Rectal smooth muscle tissue (tissue), 1 donor: ENCODE measurements around the gene C2CD2.
A peak's percentile ranks its signal among the peaks of the same experiment; 100 is the strongest.
"Not testable (repeated sequence)": the region's sequence is repeated elsewhere in the genome, so short reads cannot be mapped to it uniquely, and the experiment has no call there.

Source experiments
- H3K27ac ChIP-seq: one replicate; pipeline ENCODE4 v1.7.0; 2013; ENCODE audit warnings: low read depth, low read length, inconsistent platforms
- H3K27me3 ChIP-seq: one replicate; pipeline ENCODE4 v1.7.0; 2013; ENCODE audit warnings: low read length; ENCODE audit not compliant: control insufficient read depth, insufficient read depth
- H3K36me3 ChIP-seq: one replicate; pipeline ENCODE4 v1.7.0; 2013; ENCODE audit warnings: low read length; ENCODE audit not compliant: control insufficient read depth, insufficient read depth
- H3K4me1 ChIP-seq: one replicate; pipeline ENCODE4 v1.7.0; 2013; ENCODE audit warnings: low read length; ENCODE audit not compliant: control insufficient read depth, insufficient read depth
- H3K4me3 ChIP-seq: one replicate; pipeline ENCODE4 v1.7.0; 2013; ENCODE audit warnings: low read length
- H3K9ac ChIP-seq: one replicate; pipeline ENCODE4 v1.7.0; 2013; ENCODE audit warnings: low read length

C2CD2 gene

DNA sequence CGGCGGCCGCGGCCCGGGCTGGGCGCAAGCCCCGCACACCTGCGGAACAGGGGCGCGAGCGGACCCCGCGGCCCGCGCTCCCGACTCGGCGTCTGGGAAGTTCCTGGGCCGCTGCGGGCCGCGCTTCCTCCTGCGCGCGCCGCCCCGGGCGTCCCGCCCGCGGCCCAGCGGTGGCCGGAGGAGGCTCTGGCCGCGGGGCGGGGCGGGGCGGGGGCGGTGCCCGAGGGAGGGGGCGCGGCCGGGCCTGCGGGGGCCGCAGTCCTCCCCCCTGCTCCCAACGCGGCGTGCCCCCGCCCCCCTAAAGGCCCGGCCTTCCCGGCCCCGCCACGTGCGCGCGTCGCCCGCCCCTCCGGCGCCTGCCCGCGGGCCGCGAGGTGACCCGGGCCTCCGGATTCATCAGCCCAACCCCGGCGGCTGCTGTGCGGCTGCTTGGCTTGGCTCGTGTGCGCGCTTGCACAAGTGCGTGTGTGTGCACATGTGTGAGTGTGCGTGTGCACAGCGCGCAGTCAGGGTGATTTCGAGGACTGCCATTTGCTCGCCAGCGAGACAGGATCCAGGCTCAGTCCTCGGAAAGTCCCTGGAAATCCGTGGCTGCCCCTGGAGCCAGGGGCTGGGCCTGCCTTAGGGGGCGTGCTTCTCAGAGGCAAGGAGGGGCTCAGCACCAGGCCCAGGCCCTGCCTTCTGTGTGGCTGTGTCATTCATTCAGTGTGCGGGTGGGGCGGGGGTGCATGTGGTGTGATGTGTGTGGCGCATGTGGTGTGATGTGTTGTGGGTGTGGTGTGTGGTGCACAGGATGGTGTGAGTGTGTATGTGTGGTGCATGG lies at the start of gene C2CD2:
C2CD2 (minus strand) TSS at position 188 of the 823 bp plus-strand sequence. CDS start 370 bp downstream, outside the sequence.
- no peaks in the 10 kb centered on the region for H3K36me3 ChIP-seq
- peaks cover 10% of the 10 kb centered on the region for H3K4me1 ChIP-seq
- H3K4me3 ChIP-seq, result peak within 1 kb of the TSS; percentile 71
- H3K27ac ChIP-seq, result peak within 1 kb of the TSS; percentile 23
- no peaks in the 10 kb centered on the region for H3K27me3 ChIP-seq
- H3K9ac ChIP-seq, result peak within 1 kb of the TSS; percentile 5

DNA sequence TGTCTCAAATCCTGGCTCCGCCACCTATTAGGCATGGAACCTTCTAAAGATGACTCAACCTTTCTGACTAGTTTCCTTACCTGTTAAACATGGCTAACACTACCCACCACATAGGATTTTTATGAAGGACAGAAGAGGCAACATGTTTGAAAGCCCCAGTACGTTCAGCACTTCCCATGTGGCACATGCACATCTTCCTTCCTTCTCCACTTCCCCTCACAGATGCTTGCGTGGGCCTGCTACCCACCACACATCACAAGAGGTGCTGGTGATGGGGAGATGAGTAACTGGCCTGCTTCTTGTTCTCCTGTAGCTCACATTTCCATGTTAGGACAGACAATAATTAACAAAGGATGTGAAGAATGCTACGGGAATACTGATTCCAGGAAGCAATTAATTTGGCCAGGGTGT lies 49.2 kb upstream of the C2CD2 start:
- Histone ChIP-seq H3K4me3 (no peak overlapping the region), H3K27ac (no peak overlapping the region), H3K27me3 (no peaks in the 10 kb centered on the region), H3K36me3 (peaks cover 6% of the 10 kb centered on the region), H3K9ac (no peak overlapping the region), H3K4me1 (no peaks in the 10 kb centered on the region)

DNA sequence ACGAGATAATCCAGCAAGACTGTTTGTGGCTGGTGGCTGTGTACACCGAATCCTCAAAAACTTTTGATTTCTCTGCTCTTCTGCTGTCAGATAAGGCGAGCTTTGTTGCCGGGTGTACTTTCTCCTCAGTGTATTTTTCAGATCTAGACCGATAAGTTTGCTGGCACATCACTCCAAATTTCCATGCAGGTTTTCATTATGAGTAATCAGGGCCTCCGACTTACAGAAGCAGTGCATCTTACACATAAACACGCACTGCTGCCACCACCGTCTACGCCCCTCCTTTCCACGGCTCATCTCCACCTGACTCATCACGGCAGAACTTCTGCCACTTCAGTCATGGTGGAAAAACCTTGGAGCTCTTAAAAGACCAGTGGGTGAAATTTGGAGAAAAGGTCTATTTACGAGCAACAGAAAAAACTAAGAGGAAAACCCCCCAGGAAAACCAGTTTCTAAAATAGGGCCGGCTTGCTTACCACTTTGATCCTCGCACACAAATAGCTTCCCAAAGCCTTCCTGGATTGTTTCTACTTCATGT lies 48.7 kb upstream of the C2CD2 start:
- H3K27ac ChIP-seq, result no peak overlapping the region
- H3K36me3 ChIP-seq, result peaks cover 6% of the 10 kb centered on the region
- no peaks in the 10 kb centered on the region for H3K27me3 ChIP-seq
- no peak overlapping the region for H3K4me3 ChIP-seq
- no peak overlapping the region for H3K9ac ChIP-seq
- no peaks in the 10 kb centered on the region for H3K4me1 ChIP-seq

DNA sequence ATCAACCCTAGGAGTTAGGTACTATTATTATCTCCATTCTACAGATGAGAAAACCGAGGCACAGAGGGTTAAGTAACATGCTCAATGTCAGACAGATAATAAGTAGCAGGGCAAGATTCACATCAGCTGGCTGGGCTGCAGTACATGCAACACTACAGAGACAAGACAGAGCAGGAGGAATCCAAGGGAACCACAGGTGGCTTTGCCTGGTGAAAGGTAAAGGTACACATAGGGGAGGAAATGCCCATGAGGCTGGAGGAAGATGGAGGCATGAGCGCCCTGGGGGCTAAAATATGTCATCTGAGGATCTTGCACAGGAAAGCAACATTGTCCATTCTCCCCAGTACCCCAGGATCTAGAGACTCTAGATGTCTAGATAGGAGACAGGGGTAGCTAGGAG lies 48.0 kb upstream of the C2CD2 start:
- no peak overlapping the region for H3K4me3 ChIP-seq
- H3K4me1 ChIP-seq, result no peaks in the 10 kb centered on the region
- H3K27ac ChIP-seq, result no peak overlapping the region
- H3K36me3 ChIP-seq, result peaks cover 6% of the 10 kb centered on the region
- no peak overlapping the region for H3K9ac ChIP-seq
- no peaks in the 10 kb centered on the region for H3K27me3 ChIP-seq

GRCh38 chr21:42000908-42001307 lies 47.1 kb upstream of the C2CD2 start:
- Histone ChIP-seq H3K36me3 (peaks cover 9% of the 10 kb centered on the region), H3K4me1 (no peaks in the 10 kb centered on the region), H3K4me3 (no peak overlapping the region), H3K27me3 (no peaks in the 10 kb centered on the region), H3K27ac (no peak overlapping the region), H3K9ac (no peak overlapping the region)

DNA sequence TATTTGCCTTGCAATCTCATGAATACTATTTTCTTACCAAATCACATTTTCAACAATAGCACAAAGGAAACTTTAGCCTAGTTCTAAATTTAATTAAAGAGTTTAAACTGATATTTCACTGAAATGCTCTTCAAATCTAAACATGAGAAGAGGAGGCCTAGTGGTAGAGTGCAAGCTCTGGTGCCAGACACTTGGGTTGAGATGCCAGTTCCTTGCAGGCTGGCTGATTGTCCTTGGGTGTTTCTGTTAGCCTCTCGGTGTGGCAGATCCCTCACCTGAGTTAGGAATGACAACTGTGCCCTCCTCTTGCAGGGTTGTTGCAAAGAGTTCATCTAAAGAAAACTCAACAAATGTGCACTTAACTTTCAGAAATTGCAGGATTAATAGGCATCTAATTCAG lies 43.8 kb upstream of the C2CD2 start:
- Histone ChIP-seq H3K27ac (no peak overlapping the region), H3K9ac (no peak overlapping the region), H3K4me3 (no peak overlapping the region), H3K27me3 (no peaks in the 10 kb centered on the region), H3K4me1 (no peaks in the 10 kb centered on the region), H3K36me3 (peaks cover 17% of the 10 kb centered on the region)

- Histone ChIP-seq H3K27ac (no peak overlapping the region), H3K36me3 (peaks cover 29% of the 10 kb centered on the region), H3K9ac (no peak overlapping the region), H3K27me3 (no peaks in the 10 kb centered on the region), H3K4me1 (no peaks in the 10 kb centered on the region), H3K4me3 (no peak overlapping the region)
These were observed 41.8 kb upstream of the C2CD2 start for GRCh38 chr21:41995577-41995976.

DNA sequence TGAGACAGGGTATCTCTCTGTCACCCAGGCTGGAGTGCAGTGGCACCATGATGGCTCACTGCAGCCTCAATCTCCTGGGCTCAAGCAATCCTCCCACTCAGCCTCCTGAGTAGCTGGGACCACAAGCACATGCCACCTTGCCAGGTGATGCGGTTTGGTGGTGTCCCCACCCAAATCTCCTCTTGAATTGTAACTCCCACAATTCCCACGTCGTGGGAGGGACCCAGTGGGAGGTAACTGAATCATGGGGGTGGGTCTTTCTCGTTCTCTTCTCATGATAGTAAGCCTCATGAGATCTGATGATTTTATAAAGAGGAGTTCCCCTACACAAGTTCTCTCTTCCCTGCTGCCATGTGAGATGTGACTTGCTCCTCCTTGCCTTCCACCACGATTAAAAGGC lies 40.8 kb upstream of the C2CD2 start:
- not testable (repeated sequence) for H3K4me3 ChIP-seq, H3K9ac ChIP-seq, H3K4me1 ChIP-seq, H3K27me3 ChIP-seq, H3K27ac ChIP-seq
- H3K36me3 ChIP-seq, result peaks cover 26% of the 10 kb centered on the region

DNA sequence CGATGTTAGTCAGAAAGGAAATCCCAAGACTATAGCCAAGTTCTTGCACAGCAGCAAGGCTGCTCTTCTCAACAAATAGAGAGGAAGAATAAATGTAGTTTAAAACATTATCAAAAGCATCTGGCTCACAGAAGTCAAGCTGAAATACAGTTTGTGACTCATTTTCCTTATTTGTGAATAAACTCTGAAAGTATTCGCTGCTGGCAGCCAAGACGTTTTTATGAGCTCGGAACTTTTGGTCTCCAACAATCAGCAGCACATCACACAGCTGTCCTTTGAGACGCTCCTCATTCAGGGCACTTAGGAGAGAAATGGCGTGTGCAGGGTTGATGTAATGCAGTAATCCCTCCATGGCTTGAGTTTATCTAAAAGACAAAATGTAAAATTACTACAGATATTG lies 39.9 kb upstream of the C2CD2 start:
- Histone ChIP-seq H3K27ac (peak overlapping the region; percentile 41), H3K4me3 (no peak overlapping the region), H3K9ac (no peak overlapping the region), H3K4me1 (no peaks in the 10 kb centered on the region), H3K36me3 (peaks cover 23% of the 10 kb centered on the region), H3K27me3 (no peaks in the 10 kb centered on the region)

- Histone ChIP-seq H3K4me3 (no peak overlapping the region), H3K9ac (no peak overlapping the region), H3K27me3 (no peaks in the 10 kb centered on the region)
These were observed 38.8 kb upstream of the C2CD2 start for GRCh38 chr21:41992576-41992975.

DNA sequence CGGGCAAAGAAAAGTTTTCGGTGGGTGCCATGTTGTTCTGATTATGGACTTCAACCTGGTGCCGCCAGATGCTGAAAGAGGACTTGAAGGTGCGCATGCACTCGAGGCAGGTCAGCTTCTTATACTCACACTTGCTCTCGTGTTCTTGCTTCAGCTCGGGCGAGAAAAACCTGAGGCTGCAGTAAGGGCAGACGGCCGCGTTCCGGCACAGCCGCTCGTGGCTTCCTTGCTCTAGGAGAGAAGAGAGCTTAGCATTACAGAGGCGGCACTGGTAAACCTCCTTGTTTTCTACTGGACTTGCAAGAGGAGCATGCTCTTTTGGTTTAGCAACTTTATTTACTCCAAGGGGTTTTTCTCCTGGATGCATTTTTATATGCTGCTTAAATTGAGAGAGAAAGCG lies 37.8 kb upstream of the C2CD2 start:
- Histone ChIP-seq H3K36me3 (peaks cover 23% of the 10 kb centered on the region), H3K4me1 (no peaks in the 10 kb centered on the region)

More at GRCh38 chr21:41992576-41992975, 38.8 kb upstream of the C2CD2 start:
- no peak overlapping the region for H3K27ac ChIP-seq
- H3K4me1 ChIP-seq, result no peaks in the 10 kb centered on the region
- peaks cover 23% of the 10 kb centered on the region for H3K36me3 ChIP-seq

GRCh38 chr21:41989698-41990097 lies 35.9 kb upstream of the C2CD2 start:
- Histone ChIP-seq H3K4me1 (no peaks in the 10 kb centered on the region), H3K9ac (no peak overlapping the region), H3K4me3 (no peak overlapping the region)

More for the DNA sequence above, 37.8 kb upstream of the C2CD2 start:
- no peak overlapping the region for H3K9ac ChIP-seq
- H3K27ac ChIP-seq, result no peak overlapping the region
- H3K27me3 ChIP-seq, result no peaks in the 10 kb centered on the region
- no peak overlapping the region for H3K4me3 ChIP-seq

GRCh38 chr21:41987310-41987709 lies 33.5 kb upstream of the C2CD2 start:
- H3K36me3 ChIP-seq, result peaks cover 8% of the 10 kb centered on the region
- H3K9ac ChIP-seq, result no peak overlapping the region
- no peak overlapping the region for H3K4me3 ChIP-seq
- no peaks in the 10 kb centered on the region for H3K4me1 ChIP-seq
- H3K27ac ChIP-seq, result no peak overlapping the region
- no peaks in the 10 kb centered on the region for H3K27me3 ChIP-seq

More at GRCh38 chr21:41989698-41990097, 35.9 kb upstream of the C2CD2 start:
- Histone ChIP-seq H3K27ac (no peak overlapping the region), H3K36me3 (peaks cover 16% of the 10 kb centered on the region), H3K27me3 (no peaks in the 10 kb centered on the region)
